C4-2B (cell line): ENCODE results near the gene SOHLH1.

Experiments used
- H3K27ac ChIP-seq: fragments of 450-650 bp; 2 replicates; pipeline ENCODE4 v1.5.1; 2017
- CTCF ChIP-seq: fragments of 450-650 bp; conservative IDR thresholded peaks from 2 replicates; pipeline ENCODE4 v1.5.1; 2017; ENCODE audit warnings: mild to moderate bottlenecking
- ZFX ChIP-seq: fragments of 450-650 bp; IDR thresholded peaks from 2 replicates; pipeline ENCODE4 v1.6.1; 2017

Gene SOHLH1

GRCh38 chr9:135716045-135716444, 16.8 kb upstream of the SOHLH1 start:
- no peak overlapping the region for H3K27ac ChIP-seq

GRCh38 chr9:135715056-135715595, 15.8 kb upstream of the SOHLH1 start:
- H3K27ac ChIP-seq, result no peak overlapping the region
- TF ChIP-seq ZFX, result no peak
- TF ChIP-seq CTCF, result no peak

More at GRCh38 chr9:135716045-135716444, 16.8 kb upstream of the SOHLH1 start:
- TF ChIP-seq CTCF, result no peak
- no peak for TF ChIP-seq ZFX

- no peak overlapping the region for H3K27ac ChIP-seq
- TF ChIP-seq ZFX (no peak), CTCF (no peak)
These were observed 15.2 kb upstream of the SOHLH1 start for GRCh38 chr9:135714242-135715055.

GRCh38 chr9:135712613-135713295, 13.5 kb upstream of the SOHLH1 start:
- no peak for TF ChIP-seq ZFX
- TF ChIP-seq CTCF, result no peak
- no peak overlapping the region for H3K27ac ChIP-seq

GRCh38 chr9:135711881-135712280, 12.6 kb upstream of the SOHLH1 start:
- TF ChIP-seq ZFX (no peak), CTCF (no peak)
- H3K27ac ChIP-seq, result no peak overlapping the region

- TF ChIP-seq ZFX (no peak), CTCF (no peak)
- H3K27ac ChIP-seq, result no peak overlapping the region
These were observed 12.1 kb upstream of the SOHLH1 start for GRCh38 chr9:135711391-135711790.

GRCh38 chr9:135708164-135708563, 8.9 kb upstream of the SOHLH1 start:
- no peak for TF ChIP-seq CTCF
- no peak overlapping the region for H3K27ac ChIP-seq
